22Rv1 (cell line): ENCODE measurements around the gene PEX10.

Source experiments
- H3K27ac ChIP-seq: fragments of 450-650 bp; 2 replicates; pipeline ENCODE4 v1.5.1; 2017
- ZFX ChIP-seq: fragments of 450-650 bp; IDR thresholded peaks from 2 replicates; pipeline ENCODE4 v1.6.1; 2017; ENCODE audit warnings: antibody characterized with exemption, borderline replicate concordance
- TF ChIP-seq, protein P1 (sequence below): fragments of 450-650 bp; IDR thresholded peaks from 2 replicates; pipeline ENCODE4 v1.5.1; 2017; ENCODE audit warnings: mild to moderate bottlenecking

The PEX10 gene

GRCh38 chr1:2405588-2406295 is 6.6 kb downstream of the PEX10 start:
- 0 out of 2 replicates have a peak overlapping the region, but pooled peaks have one; percentile 10 for H3K27ac ChIP-seq
- no peak for TF ChIP-seq ZFX
- TF ChIP-seq, protein P1, sequence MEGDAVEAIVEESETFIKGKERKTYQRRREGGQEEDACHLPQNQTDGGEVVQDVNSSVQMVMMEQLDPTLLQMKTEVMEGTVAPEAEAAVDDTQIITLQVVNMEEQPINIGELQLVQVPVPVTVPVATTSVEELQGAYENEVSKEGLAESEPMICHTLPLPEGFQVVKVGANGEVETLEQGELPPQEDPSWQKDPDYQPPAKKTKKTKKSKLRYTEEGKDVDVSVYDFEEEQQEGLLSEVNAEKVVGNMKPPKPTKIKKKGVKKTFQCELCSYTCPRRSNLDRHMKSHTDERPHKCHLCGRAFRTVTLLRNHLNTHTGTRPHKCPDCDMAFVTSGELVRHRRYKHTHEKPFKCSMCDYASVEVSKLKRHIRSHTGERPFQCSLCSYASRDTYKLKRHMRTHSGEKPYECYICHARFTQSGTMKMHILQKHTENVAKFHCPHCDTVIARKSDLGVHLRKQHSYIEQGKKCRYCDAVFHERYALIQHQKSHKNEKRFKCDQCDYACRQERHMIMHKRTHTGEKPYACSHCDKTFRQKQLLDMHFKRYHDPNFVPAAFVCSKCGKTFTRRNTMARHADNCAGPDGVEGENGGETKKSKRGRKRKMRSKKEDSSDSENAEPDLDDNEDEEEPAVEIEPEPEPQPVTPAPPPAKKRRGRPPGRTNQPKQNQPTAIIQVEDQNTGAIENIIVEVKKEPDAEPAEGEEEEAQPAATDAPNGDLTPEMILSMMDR, result no peak

- TF ChIP-seq, protein P1, result no peak
- TF ChIP-seq ZFX, result no peak
- 0 out of 2 replicates have a peak overlapping the region, but pooled peaks have one; percentile 10 for H3K27ac ChIP-seq
Observed at GRCh38 chr1:2404890-2405511, 7.4 kb downstream of the PEX10 start.

- no peak overlapping the region for H3K27ac ChIP-seq
- no peak for TF ChIP-seq ZFX
- TF ChIP-seq, protein P1, result no peak
Observed at GRCh38 chr1:2404142-2404889, 8.0 kb downstream of the PEX10 start.

DNA sequence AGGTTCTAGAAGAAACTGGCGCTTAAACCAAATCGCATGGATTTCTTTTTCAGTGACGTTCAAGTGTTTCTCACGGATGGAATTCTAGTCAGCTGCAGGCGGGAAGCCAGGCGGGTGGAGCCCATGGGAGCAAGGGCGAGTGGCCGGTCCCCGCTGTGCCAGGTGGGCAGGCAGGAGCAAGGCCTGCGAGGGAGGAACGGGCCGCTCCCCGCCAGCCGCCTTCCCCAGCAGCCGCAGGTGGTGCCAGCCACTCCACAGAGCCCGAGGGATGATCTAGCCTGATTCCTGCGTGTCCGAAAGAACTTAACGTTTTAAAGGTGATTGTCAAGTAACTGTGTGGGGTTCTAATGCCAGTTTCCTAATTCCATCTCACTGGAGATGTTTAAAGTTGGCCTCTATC is 9.1 kb downstream of the PEX10 start:
- peak overlapping the region; percentile 5; the same call in 1 of the 2 replicates for H3K27ac ChIP-seq
- TF ChIP-seq, protein P1, result no peak
- TF ChIP-seq ZFX, result no peak

DNA sequence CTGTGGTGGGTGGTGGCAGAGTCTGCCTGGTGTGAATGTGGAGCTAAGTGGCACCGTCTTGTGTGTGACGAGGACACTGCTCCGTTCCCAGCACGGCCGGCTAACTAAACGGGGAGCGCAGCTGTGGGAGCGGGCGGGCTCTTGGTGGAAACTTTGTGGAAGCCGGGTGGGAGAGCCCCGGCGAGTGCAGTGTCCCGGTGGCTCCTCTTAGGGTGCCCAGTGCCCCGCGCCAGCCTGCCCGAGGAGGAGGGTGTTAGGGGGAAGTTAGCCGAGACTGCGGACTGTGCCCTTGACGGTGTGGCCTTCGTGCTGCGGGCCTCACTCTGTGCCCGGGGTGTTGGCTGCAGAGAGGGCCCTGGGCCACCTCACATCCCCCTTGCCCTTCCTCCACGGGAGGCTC is 9.9 kb downstream of the PEX10 start:
- TF ChIP-seq, protein P1, result no peak
- no peak for TF ChIP-seq ZFX
- no peak overlapping the region for H3K27ac ChIP-seq

GRCh38 chr1:2400950-2401649 is 11.3 kb downstream of the PEX10 start:
- no peak overlapping the region for H3K27ac ChIP-seq
- TF ChIP-seq, protein P1, result no peak
- TF ChIP-seq ZFX, result no peak
